Measurements from ENCODE around the gene SPAAR.
"Not testable (repeated sequence)": the region's sequence is repeated elsewhere in the genome, so short reads cannot be mapped to it uniquely, and the experiment has no call there.

The SPAAR gene

GRCh38 chr9:35909274-35909673, at the start of gene SPAAR:
TSS of gene SPAAR (plus strand) at chr9:35909490. CDS start at chr9:35910464, 974 bp downstream.
- no peak for DNase-seq

- no peak for DNase-seq
These were observed 49.3 kb upstream of the SPAAR start for GRCh38 chr9:35859990-35860339.

GRCh38 chr9:35861161-35861897, 48.0 kb upstream of the SPAAR start:
- DNase-seq = no peak

GRCh38 chr9:35862328-35862727, 47.0 kb upstream of the SPAAR start:
- no peak for DNase-seq

- no peak for DNase-seq
These were observed 45.7 kb upstream of the SPAAR start for GRCh38 chr9:35863583-35863982.

- no peak for DNase-seq
These were observed 44.5 kb upstream of the SPAAR start for GRCh38 chr9:35864695-35865255.

- DNase-seq = no peak
These were observed 41.8 kb upstream of the SPAAR start for GRCh38 chr9:35867538-35867937.

GRCh38 chr9:35868933-35869332, 40.4 kb upstream of the SPAAR start:
- DNase-seq = no peak

GRCh38 chr9:35869621-35870216, 39.6 kb upstream of the SPAAR start:
- no peak for DNase-seq

- DNase-seq = no peak
These were observed 38.9 kb upstream of the SPAAR start, which contains the start of gene OR13J1 for GRCh38 chr9:35870351-35870923. TSS of gene OR13J1 (minus strand) at chr9:35870401. CDS start at chr9:35870401, 0 bp downstream.

- no peak for DNase-seq
These were observed 37.7 kb upstream of the SPAAR start for GRCh38 chr9:35871545-35871944.

- DNase-seq = no peak
These were observed 36.8 kb upstream of the SPAAR start for GRCh38 chr9:35872505-35872904.

- DNase-seq = peak; percentile 72
These were observed 26.9 kb upstream of the SPAAR start for GRCh38 chr9:35882263-35882848.

GRCh38 chr9:35882996-35883395, 26.3 kb upstream of the SPAAR start:
- DNase-seq = no peak

- not testable (repeated sequence) for DNase-seq
These were observed 24.4 kb upstream of the SPAAR start for GRCh38 chr9:35884908-35885307.

- DNase-seq = no peak
These were observed 17.6 kb upstream of the SPAAR start for GRCh38 chr9:35891646-35892045.

GRCh38 chr9:35892051-35892450, 17.2 kb upstream of the SPAAR start:
- no peak for DNase-seq

GRCh38 chr9:35896570-35896969, 12.7 kb upstream of the SPAAR start:
- DNase-seq = no peak

- not testable (repeated sequence) for DNase-seq
These were observed 11.8 kb upstream of the SPAAR start for GRCh38 chr9:35897376-35898099.

- no peak for DNase-seq
These were observed 11.0 kb upstream of the SPAAR start for GRCh38 chr9:35898337-35898736.

GRCh38 chr9:35899021-35899420, 10.3 kb upstream of the SPAAR start:
- DNase-seq = no peak

- no peak for DNase-seq
These were observed 6.2 kb upstream of the SPAAR start for GRCh38 chr9:35903049-35903448.

- DNase-seq = no peak
These were observed 5.0 kb upstream of the SPAAR start for GRCh38 chr9:35904338-35904737.
